T-helper 1 cell treated with Interleukin-12 subunit alpha and Interleukin-12 subunit beta and Interleukin-4 antibody, amounts not matched to agents 30 μg/mL and 1 μg/mL, for 36 hours (primary cell): Measurements from ENCODE around the gene DAZL.

ENCODE experiments used
- H3K27ac Mint-ChIP-seq: one replicate; pipeline ENCODE4 v1.8.0; 2021; ENCODE audit warnings: mild to moderate bottlenecking, mixed read lengths
- H3K27me3 Mint-ChIP-seq: one replicate; pipeline ENCODE4 v1.8.0; 2021; ENCODE audit warnings: low read depth, mixed read lengths
- H3K36me3 Mint-ChIP-seq: one replicate; pipeline ENCODE4 v1.8.0; 2021; ENCODE audit warnings: low read depth, mixed read lengths
- H3K4me1 Mint-ChIP-seq: one replicate; pipeline ENCODE4 v1.8.0; 2021; ENCODE audit warnings: low read depth, mixed read lengths
- H3K4me3 Mint-ChIP-seq: one replicate; pipeline ENCODE4 v1.8.0; 2021; ENCODE audit warnings: mild to moderate bottlenecking, moderate library complexity, mixed read lengths
- H3K9me3 Mint-ChIP-seq: one replicate; pipeline ENCODE4 v1.8.0; 2021; ENCODE audit warnings: mixed read lengths

DAZL gene

DNA sequence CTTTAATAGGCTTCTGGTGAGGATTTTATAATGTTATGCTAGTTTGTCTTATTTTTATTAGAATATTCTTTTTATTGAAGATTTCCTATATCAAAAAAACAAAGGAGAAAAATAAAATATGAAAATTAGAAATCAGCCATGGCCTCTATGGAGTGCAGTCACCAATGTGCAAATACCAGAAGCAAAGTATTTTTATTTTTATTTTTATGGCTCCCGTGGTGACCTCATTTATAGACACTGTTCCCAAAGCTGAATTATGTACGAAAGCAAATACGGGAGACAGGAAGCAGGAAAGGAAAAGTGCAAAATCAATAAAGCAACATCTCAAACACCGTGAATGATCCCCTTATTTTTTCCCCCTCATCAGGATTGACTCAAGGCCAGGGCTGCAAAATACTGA is 35.1 kb downstream of the DAZL start:
- Mint-ChIP-seq H3K9me3 (no peaks in the 10 kb centered on the region), H3K27ac (no peak overlapping the region), H3K27me3 (peaks cover 45% of the 10 kb centered on the region), H3K36me3 (no peaks in the 10 kb centered on the region), H3K4me1 (no peaks in the 10 kb centered on the region), H3K4me3 (no peak overlapping the region)

DNA sequence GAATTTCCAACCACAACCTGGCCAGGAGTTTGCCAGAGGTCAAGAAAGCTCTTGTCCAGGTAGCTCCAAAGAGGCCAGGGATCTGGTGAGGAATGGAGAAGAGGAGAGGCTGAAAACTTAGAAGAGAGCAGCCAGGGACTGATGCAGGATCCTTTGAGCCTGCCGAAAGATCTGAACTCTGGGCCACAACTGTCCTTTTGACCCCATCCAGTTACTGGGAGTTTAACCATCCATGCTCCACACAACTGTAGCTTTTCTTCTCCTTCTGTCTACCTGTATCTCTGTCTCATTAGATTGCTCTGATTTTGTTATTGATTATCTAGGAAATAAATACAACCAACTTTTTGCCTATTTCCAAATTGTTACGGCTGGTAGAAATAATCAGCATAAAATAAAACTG is 36.7 kb downstream of the DAZL start:
- no peaks in the 10 kb centered on the region for H3K9me3 Mint-ChIP-seq
- H3K4me1 Mint-ChIP-seq, result no peaks in the 10 kb centered on the region
- H3K27ac Mint-ChIP-seq, result no peak overlapping the region
- H3K27me3 Mint-ChIP-seq, result peaks cover 47% of the 10 kb centered on the region
- no peak overlapping the region for H3K4me3 Mint-ChIP-seq
- no peaks in the 10 kb centered on the region for H3K36me3 Mint-ChIP-seq

DNA sequence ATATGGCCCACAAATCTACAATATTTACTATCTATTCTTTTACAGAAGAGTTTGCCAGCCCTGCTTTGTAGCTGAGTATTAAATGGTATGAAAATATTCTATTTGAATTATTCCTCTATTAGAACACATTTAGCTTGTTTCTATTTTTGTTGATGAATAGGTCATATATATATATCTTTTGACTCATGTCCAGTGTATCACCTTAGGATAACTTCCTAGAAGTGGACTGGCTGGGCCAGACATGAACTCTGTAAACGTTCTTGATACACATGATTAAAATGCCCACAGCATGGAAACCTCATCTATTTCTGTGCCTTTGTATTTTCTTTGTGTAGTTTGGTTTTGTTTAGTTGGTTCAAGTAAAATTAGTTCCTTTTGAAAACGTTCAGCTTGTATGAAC is 37.1 kb downstream of the DAZL start:
- no peak overlapping the region for H3K27ac Mint-ChIP-seq
- no peaks in the 10 kb centered on the region for H3K36me3 Mint-ChIP-seq
- no peaks in the 10 kb centered on the region for H3K4me1 Mint-ChIP-seq
- no peaks in the 10 kb centered on the region for H3K9me3 Mint-ChIP-seq
- no peak overlapping the region for H3K4me3 Mint-ChIP-seq
- peaks cover 43% of the 10 kb centered on the region for H3K27me3 Mint-ChIP-seq

DNA sequence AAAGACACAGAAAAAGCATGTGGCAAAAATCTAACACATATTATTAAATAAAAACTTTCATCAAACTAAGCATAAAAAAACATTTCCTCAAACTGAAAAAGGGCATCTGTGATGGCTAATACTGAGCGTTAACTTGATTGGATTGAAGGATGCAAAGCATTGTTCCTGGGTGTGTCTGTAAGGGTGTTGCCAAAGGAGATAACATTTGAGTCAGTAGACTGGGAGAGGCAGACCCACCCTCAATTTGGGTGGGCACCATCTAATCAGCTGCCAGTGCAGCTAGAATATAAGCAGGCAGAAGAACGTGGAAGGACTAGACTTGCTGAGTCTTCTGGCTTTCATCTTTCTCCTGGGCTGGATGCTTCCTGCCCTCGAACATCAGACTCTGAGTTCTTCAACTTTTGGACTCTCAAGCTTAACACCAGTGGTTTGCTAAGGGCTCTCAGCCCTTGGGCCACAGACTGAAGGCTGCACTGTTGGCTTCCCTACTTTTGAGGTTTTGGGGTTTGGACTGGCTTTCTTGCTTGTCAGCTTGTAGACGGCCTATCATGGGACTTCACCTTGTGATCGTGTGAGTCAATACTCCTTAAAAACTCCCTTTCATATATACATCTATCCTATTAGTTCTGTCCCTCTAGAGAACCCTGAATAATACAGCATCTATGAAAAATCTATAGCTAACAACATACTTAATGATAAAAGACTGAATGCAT is 45.4 kb downstream of the DAZL start:
- H3K4me1 Mint-ChIP-seq, result no peaks in the 10 kb centered on the region
- H3K36me3 Mint-ChIP-seq, result no peaks in the 10 kb centered on the region
- H3K9me3 Mint-ChIP-seq, result peaks cover 4% of the 10 kb centered on the region
- H3K27ac Mint-ChIP-seq, result no peak overlapping the region
- H3K4me3 Mint-ChIP-seq, result no peak overlapping the region
- H3K27me3 Mint-ChIP-seq, result peaks cover 22% of the 10 kb centered on the region

DNA sequence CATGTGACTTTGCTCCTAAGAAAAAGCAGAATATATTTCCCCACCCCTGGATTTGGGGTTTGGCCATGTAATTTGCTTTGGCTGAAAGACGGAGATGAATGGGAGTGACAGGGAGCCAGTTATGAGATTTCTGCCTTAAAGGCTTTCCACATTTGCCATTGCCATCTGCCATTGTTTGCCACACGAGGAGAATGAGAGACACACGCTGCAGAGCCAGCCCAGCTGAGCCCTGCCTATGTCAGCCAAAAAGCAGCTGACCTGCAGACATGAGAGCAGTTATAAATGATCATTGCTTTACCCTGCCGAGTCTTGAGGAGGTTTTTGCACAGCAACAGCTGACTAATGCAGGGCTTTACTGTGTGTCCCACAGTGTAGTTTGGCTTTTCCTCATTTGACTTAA is 51.1 kb downstream of the DAZL start:
- Mint-ChIP-seq H3K4me1 (peaks cover 9% of the 10 kb centered on the region), H3K27ac (no peak overlapping the region), H3K4me3 (no peak overlapping the region), H3K36me3 (no peaks in the 10 kb centered on the region), H3K9me3 (no peaks in the 10 kb centered on the region), H3K27me3 (peaks cover 12% of the 10 kb centered on the region)

DNA sequence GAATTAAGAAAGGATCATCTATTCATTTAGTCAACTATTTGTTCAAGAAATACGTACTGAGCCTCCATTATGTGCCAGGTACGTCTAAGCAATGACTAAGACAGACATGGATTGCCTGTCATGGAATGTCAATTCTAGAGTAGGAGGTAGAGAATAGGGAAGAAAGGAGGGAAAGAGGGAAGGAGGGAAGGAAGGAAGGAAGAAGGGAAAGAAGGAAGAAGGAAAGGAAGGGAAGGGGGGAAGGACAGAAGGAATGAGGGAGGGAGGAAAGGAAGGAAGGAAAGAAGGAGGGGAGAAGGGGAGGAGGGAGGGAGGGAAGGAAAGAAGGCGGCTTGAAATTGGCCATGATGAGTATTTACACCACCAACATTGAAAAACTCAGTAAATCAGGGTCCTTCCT is 52.5 kb downstream of the DAZL start:
- H3K4me3 Mint-ChIP-seq, result no peak overlapping the region
- H3K4me1 Mint-ChIP-seq, result peaks cover 9% of the 10 kb centered on the region
- peaks cover 7% of the 10 kb centered on the region for H3K27me3 Mint-ChIP-seq

DNA sequence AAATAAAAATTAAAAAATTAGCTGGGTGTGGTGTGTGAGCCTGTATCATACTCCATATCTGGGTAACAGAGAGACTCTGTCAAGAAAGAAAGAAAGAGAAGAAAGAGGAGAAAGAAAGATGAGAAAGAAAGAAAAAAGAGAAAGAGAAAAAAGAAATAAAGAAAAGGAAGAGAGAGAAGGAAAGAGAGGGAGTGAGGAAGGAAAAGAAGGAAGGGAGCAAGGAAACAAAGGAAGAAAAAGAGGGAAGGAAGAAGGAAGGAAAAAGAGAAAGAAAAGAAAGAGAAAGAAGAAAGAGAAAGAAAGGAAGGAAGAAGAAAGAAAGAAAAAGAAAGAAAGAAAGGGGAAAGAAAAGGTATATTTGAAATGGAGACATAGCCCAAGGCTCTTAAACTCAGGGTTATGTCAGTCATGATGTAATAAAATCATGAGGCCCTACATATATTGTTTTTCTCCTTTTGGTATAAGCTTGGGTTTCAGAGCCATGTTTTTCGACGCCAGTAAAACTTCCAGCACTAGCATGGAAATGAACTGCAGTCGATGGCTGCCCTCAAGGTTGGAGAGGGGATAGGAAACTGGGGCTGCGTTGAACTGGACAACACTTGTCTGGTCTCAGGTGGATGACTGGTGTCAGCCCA is 53.8 kb downstream of the DAZL start:
- H3K4me3 Mint-ChIP-seq, result no peak overlapping the region
- peaks cover 5% of the 10 kb centered on the region for H3K27me3 Mint-ChIP-seq
- no peaks in the 10 kb centered on the region for H3K36me3 Mint-ChIP-seq
- H3K27ac Mint-ChIP-seq, result peak overlapping the region; percentile 64
- H3K4me1 Mint-ChIP-seq, result peaks cover 12% of the 10 kb centered on the region
- H3K9me3 Mint-ChIP-seq, result no peaks in the 10 kb centered on the region

More for the DNA sequence above, 52.5 kb downstream of the DAZL start:
- H3K27ac Mint-ChIP-seq, result no peak overlapping the region
- no peaks in the 10 kb centered on the region for H3K36me3 Mint-ChIP-seq
- no peaks in the 10 kb centered on the region for H3K9me3 Mint-ChIP-seq

DNA sequence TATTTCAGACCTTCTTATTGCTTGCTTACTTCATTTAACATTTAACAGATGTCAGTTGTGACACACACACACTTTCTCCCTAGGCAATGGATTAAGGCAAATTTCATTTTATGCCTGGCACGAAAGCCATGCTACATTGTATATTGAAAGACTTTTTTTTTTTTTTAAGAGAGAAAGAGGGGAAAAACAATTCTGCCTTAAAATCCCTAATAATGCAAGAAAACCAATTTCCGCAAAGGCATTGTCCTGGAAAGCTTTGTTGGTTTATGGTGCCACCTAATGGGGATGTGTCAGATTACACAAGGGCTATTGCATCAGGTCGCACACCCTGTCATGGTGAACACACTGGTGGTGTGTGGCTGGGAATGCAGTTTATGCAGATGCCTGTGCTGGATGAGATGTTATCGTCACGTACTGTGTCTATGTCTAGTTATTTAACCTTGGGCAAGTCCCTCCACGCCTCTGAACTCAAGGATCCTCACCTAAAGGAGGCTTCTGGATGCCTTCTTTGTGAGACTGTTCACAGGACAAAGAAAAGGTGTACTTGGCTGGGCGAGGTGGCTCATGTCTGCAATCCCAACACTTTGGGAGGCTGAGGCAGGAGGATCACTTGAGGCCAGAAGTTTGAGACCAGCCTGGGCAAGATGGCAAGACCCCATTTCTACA is 54.4 kb downstream of the DAZL start:
- peaks cover 5% of the 10 kb centered on the region for H3K27me3 Mint-ChIP-seq
- no peak overlapping the region for H3K4me3 Mint-ChIP-seq
- no peaks in the 10 kb centered on the region for H3K9me3 Mint-ChIP-seq
- H3K4me1 Mint-ChIP-seq, result peaks cover 12% of the 10 kb centered on the region
- H3K27ac Mint-ChIP-seq, result peak overlapping the region; percentile 64
- H3K36me3 Mint-ChIP-seq, result no peaks in the 10 kb centered on the region

DNA sequence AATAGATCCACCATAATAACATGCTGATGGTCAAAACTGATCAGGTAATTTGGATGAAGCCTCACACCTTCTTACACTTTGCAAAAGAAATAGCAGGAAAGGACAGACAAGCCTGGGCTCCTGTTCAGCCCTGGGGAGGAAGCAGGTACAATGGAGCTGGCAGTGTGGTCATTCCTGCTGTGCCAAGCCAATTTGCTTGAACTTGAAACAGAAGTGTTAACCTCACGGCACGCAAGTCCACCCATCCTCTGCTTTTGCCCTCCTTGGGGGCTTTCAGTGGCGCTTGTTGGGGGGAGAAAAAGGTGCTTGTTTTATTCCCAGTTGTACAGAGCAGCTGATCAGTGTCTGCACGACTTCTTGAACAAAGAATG is 54.9 kb downstream of the DAZL start:
- peaks cover 5% of the 10 kb centered on the region for H3K27me3 Mint-ChIP-seq
- no peak overlapping the region for H3K27ac Mint-ChIP-seq
- peaks cover 12% of the 10 kb centered on the region for H3K4me1 Mint-ChIP-seq

DNA sequence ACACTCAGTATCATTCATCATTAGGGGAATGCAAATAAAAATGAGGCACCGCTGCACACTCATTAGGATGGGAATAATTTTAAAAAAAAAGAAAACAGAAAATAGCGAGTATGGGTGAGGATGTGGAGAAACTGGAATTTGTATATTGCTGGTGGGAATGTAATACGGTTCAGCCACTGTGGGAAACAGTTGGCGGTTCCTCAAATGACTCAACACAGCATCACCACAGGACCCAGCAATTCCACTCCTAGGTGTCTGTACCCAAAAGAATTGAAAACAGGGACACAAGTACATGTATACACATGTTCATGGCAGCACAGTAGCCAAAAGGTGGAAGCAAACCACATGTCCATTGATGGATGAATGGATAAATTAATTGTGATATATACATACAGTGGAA is 56.5 kb downstream of the DAZL start:
- no peak overlapping the region for H3K27ac Mint-ChIP-seq
- H3K9me3 Mint-ChIP-seq, result no peaks in the 10 kb centered on the region
- H3K4me1 Mint-ChIP-seq, result peaks cover 12% of the 10 kb centered on the region
- no peaks in the 10 kb centered on the region for H3K36me3 Mint-ChIP-seq
- H3K27me3 Mint-ChIP-seq, result peaks cover 5% of the 10 kb centered on the region
- H3K4me3 Mint-ChIP-seq, result no peak overlapping the region

More for the DNA sequence above, 54.9 kb downstream of the DAZL start:
- Mint-ChIP-seq H3K36me3 (no peaks in the 10 kb centered on the region), H3K4me3 (no peak overlapping the region), H3K9me3 (no peaks in the 10 kb centered on the region)

DNA sequence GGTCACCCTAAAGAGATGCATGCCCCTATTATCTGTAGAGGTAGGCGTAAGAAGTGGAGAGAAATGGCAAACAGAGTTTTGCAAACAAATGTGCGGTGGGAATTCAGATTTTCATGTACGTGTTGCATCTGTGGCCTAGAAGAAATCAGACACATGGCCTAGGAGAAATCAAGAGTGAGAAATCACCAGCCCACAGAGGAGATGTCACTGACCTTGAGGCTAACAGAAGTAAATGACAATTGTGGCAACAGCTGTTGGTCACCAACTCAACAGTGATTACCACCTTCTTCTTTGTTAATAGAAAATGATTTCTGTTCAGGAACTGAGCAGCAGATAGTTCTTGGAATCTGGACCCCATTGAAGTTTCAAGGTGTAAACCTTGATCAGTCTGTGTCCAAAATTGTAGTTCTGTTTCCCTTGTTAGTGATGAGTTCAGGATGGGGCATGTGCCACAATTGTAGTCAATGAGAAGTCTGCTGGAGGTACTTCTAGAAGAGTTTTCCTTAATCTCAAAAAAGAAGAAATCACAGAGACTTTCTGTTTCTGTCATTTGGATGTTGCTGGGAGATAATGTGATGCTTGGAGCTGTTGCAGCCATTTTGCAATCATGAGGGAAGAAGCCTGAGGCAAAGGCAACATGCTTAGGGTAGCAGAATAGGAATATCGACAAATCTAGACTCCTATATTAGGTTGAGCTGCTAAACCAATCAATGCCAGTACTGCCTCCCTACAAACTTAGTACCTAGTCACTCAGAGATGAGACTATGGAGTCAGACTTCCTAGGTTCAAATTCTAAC is 57.5 kb downstream of the DAZL start:
- peaks cover 12% of the 10 kb centered on the region for H3K4me1 Mint-ChIP-seq

DNA sequence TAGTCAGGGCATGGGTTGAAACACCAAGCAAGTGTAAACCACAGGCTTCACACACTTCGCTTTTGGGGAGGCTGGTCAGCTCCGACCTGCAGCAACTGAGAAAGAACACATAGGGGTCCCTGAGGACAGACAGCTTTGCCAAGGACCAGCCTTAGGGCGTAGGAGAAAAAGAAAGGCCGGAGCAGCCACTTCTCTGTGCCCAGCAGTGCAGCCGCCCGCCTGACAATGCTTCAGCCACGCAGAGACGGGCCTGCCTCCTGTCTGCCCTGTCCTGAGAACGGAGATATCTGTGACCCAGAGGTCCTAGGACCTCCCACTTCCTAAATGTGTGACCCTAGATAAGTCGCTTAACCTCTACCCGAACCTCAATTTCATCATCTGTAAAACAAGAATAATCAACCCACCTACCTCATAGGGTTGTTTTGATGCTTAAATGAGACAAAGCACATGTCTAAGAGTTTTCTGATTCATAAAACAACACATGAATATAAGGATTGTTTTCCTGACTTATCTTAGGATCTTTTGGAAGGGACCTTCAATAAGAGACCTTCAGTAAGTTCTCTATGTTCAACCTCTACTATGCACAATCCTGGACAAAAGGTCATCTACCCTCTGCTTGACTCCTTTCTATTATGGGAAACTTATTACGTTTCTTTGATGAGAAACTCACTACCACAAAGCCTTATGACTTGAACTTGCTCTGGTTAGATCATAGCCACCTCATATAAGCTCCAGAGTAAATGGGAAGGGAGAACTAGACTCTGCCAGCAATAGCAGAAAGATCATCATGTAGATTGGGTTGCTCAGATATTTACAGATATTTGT is 58.8 kb downstream of the DAZL start:
- Mint-ChIP-seq H3K9me3 (no peaks in the 10 kb centered on the region), H3K27ac (peak overlapping the region; percentile 39), H3K4me3 (no peak overlapping the region), H3K27me3 (peaks cover 5% of the 10 kb centered on the region), H3K36me3 (no peaks in the 10 kb centered on the region), H3K4me1 (peaks cover 12% of the 10 kb centered on the region)

More for the DNA sequence above, 57.5 kb downstream of the DAZL start:
- Mint-ChIP-seq H3K4me3 (no peak overlapping the region), H3K27me3 (peaks cover 5% of the 10 kb centered on the region), H3K36me3 (no peaks in the 10 kb centered on the region), H3K27ac (no peak overlapping the region), H3K9me3 (no peaks in the 10 kb centered on the region)

DNA sequence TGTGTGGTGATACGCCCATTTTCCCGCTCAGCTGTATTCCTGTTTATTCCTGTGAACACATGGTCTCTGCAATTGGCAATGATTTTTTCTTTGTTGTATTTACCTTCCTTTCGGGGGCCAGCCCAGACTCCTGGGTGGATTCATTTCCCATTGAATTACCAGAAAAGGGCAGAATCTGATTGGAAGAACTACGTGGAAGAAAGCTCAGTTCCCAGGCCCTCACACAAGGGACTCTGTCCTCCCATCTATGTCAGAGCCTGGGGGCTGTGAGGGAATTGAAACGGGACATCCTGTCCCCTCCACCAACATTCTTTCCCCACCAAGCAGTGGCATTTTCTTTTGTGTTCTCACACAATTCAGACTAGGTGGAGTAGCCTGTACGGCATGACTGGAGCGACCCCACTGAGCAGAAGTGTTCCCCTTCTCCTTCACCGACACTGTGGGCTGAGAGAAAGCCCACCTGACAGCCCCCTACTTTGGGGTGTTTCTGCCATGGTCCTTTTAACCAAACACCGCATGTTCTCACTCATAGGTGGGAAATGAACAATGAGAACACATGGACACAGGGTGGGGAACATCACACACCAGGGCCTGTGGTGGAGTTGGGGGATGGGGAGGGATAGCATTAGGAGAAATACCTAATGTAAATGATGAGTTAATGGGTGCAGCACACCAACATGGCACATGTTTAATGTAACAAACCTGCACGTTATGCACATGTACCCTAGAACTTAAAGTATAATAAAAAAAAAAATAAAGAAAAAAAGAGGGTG is 59.6 kb downstream of the DAZL start:
- Mint-ChIP-seq H3K27ac (no peak overlapping the region), H3K4me3 (no peak overlapping the region), H3K27me3 (peaks cover 13% of the 10 kb centered on the region), H3K36me3 (no peaks in the 10 kb centered on the region), H3K4me1 (peaks cover 6% of the 10 kb centered on the region), H3K9me3 (no peaks in the 10 kb centered on the region)
